Ureter (tissue), 1 donor: ENCODE measurements around the gene ANKRD18A. TPM values are rescaled to one million over a fixed set of nuclear protein-coding genes. Genes with fewer than 3 reads are reported as not detected.

Experiments
- DNase-seq: peaks from one replicate; pipeline ENCODE4 v3.0.0-alpha.2; 2020; ENCODE audit warnings: low spot score
- total RNA-seq: library from RNA; stranded (reverse); gene quantifications from one replicate; pipeline ENCODE4 v1.2.4, GENCODE V29; 2023
- donor health status: DM: yes; HTN: yes; CAD: no.

Gene ANKRD18A
- total RNA-seq, 1 donor from 2014 or later, result 16.6 TPM

- no peak for DNase-seq
Observed at GRCh38 chr9:38529317-38529716, 91.1 kb downstream of the ANKRD18A start.

- DNase-seq, result no peak
Observed at GRCh38 chr9:38527503-38527902, 92.9 kb downstream of the ANKRD18A start.

GRCh38 chr9:38526591-38526990, 93.8 kb downstream of the ANKRD18A start:
- DNase-seq, result no peak

- DNase-seq, result no peak
Observed at GRCh38 chr9:38523121-38523520, 97.3 kb downstream of the ANKRD18A start.

GRCh38 chr9:38521762-38522161, 98.6 kb downstream of the ANKRD18A start:
- no peak for DNase-seq

Other genes starting within 250 kb of the ANKRD18A start
- gene ALDH1B1, start 227.9 kb downstream of the ANKRD18A start, total RNA-seq, result 36.8 TPM
- not detected for gene IGFBPL1, start 196.1 kb downstream of the ANKRD18A start, total RNA-seq
- gene FAM240B, start 99.5 kb upstream of the ANKRD18A start, total RNA-seq, result not detected